NCI-H2107 treated with DMSO at 0.1 percent for 48 hours (cell line): Measurements from ENCODE around the gene LMBR1L.
A peak's percentile ranks its signal among the peaks of the same experiment; 100 is the strongest.
"Not testable (repeated sequence)": the region's sequence is repeated elsewhere in the genome, so short reads cannot be mapped to it uniquely, and the experiment has no call there.

Source experiments
- DNase-seq: peaks from one replicate; lab custom pipeline; 2025; ENCODE audit not compliant: unreplicated experiment; lab: John Stamatoyannopoulos, UW

The LMBR1L gene

GRCh38 chr12:49088150-49088931 is 22.3 kb downstream of the LMBR1L start:
- DNase-seq, result peak; percentile 94

- no peak for DNase-seq
Measured at GRCh38 chr12:49086116-49086515, 24.5 kb downstream of the LMBR1L start.

DNA sequence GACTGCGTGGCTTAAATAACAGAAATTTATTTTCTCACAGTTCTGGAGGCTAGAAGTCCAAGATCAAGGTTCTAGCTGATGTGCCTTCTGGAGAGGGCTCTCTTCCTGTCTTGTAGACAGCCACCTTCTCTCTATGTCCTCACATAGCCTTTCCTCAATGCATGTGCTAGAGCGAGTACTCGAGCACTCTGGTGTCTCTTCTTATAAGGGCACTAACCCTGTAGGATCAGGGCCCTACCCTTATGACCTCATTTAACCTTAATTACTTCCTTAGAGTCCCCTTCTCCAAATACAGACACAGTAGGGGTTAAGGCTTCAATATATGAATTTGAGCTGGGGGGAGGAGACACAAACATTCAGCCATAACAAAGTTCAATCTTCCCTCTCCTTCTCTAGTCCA is 26.2 kb downstream of the LMBR1L start:
- DNase-seq, result no peak

GRCh38 chr12:49079793-49080192 is 30.9 kb downstream of the LMBR1L start:
- DNase-seq, result no peak

DNA sequence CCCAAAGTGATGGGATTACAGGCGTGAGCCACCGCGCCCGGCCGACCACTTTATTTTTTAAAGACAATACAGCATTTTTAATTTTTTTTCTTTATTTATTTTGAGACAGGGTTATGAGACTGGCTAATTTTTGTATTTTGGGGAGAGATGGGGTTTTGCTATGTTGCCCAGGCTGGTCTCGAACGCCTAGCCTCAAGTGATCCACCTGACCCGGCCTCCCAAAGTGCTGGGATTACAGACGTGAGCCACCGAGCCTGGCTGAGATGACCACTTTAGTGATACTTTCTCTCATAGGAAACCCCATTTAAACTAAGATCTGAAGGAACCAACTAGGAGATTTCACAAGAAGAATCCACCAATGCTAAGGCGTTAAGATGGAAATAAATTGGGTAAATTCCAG is 39.7 kb downstream of the LMBR1L start:
- no peak for DNase-seq

GRCh38 chr12:49069507-49070346 is 40.9 kb downstream of the LMBR1L start, which contains the start of gene RHEBL1:
Gene RHEBL1, minus strand, starts transcription at chr12:49069979. Its CDS starts 194 bp downstream, at chr12:49069785.
- DNase-seq, result peak; percentile 97

GRCh38 chr12:49068879-49069506 is 41.7 kb downstream of the LMBR1L start:
- no peak for DNase-seq

GRCh38 chr12:49066120-49066519 is 44.5 kb downstream of the LMBR1L start:
- no peak for DNase-seq

- DNase-seq, result no peak
Measured at GRCh38 chr12:49064767-49065152, 45.9 kb downstream of the LMBR1L start.

DNA sequence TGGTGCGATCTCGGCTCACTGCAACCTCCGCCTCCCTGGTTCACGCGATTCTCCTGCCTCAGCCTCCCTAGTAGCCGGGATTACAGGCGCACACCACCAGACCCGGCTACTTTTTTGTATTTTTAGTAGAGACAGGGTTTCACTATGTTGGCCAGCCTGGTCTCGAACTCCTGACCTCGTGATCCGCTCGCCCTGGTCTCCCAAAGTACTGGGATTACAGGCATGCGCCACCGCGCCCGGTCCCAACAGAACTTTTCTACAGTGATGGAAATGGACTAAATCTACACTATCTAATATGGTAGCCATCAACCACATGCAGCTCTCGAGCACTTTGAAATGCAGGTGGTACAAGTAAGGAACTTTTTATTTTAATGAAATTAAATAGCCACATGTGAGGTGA is 48.7 kb downstream of the LMBR1L start:
- DNase-seq, result not testable (repeated sequence)

DNA sequence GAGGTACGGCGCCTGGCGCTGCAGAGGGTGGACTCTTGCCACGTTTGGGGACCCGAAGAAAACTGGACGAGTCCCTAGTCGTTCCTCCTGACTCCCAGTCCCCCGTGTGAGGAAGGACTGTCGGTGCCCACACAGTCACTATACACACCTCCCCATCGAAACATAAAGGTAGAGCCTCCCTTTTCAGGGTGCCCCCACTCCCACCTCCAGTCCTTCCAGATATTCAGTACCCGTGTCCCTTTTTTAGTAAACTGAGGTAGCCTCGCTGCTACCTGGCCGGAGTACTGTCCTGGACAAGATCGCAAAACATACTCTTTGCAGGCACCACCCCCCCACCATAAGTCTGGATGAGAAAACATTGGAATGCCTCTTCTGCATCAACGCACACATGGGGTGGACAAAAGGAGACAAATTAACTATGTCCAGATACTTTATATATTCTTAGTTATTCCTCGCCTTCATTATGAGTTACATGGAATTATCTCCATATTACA is 49.4 kb downstream of the LMBR1L start:
- DNase-seq, result no peak

DNA sequence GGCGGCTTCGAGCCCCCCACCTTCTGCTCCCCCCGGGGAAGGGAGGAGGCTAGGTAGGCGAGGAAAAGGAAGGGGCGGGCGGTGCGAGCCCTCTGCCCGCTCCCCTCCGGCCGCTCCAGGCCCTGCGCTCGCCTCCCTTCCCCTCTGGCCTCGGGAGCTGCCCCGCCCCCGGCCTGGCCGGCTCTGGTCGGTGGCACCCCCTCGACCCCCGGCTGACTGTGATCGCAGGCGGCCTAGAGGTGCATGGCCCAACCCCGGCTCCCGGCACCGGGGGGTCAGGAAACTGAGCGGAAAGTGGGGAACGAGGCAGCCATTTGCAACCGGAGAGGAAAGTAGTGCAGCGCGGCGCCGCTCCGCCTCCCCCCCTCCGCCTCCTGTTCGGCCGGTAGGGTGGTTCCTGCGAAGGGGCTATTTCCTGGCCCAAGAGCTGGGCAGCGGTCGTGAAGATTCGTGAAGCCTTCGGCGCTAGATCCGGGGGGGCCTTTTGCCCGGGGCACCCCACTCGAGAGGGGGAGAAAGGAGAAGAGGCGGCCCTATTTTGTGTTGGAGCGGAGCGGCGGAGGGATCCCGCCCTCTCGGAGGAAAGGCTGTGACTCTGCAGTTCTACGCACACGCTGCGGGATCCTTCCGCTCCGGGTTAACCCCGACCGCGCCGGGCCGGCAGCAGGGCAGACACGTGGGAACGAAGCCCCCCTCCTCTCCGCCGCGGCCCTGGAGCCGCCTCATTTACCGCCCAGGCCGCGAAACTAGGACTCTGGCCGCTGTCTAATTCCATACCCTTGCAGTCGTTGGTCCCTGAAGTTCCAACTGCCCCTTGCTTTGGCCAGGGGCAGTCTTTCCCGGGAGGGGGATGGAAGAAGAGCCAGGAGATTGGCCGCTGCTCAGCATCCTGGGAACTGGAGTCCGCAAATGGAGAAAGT is 50.1 kb downstream of the LMBR1L start, which contains the start of gene KMT2D:
TSS of gene KMT2D (minus strand) at position 558 of the 920 bp plus-strand sequence. CDS start 5,470 bp downstream, outside the sequence.
- peak; percentile 90 for DNase-seq

- DNase-seq, result no peak
Measured at GRCh38 chr12:49059299-49060171, 51.1 kb downstream of the LMBR1L start.

DNA sequence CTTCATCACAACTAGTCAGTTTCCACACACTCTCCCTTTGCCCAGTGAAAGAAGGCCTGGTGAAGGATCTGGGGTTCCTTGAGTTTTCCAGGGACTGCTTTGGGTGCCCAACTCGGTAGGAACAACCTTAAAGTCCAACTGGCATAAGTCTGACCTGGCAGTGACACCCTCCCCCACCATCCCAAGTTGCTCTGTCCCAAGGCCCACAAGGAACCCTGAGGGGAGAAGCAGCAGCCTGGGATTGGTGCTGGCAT is 51.7 kb downstream of the LMBR1L start:
- DNase-seq, result no peak

DNA sequence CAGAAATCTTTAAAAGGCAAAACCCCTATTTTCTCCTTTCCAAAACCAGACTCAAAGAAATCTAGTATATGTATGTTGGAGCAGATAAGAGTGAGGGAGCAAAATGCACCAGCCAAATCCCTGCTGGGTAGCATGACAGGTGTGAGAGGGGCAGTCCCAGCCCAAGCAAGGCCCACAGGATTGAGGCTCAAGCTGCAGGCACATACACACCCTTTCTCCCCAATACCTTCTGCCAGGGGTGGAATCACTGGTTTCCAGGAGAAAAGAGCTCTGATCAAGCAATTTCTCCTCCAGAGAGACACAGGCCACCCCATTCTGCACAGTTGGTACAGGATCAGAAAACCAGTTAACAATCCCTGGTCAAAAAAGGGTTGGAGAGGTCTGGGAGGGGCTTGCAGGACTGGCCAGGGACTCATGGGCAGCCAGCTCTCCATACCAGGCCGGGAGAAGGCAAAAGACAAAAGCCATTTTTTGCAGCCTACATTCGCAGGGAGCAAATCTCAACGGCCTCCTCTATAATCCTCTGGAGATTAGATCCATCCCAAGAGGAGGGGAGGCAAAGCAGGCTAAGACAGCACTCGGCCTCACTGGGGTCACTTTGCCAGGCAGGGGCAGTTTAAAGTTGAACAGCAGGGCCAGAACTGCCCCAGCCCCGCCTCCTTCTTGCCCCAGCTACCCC is 52.1 kb downstream of the LMBR1L start:
- DNase-seq, result no peak

DNA sequence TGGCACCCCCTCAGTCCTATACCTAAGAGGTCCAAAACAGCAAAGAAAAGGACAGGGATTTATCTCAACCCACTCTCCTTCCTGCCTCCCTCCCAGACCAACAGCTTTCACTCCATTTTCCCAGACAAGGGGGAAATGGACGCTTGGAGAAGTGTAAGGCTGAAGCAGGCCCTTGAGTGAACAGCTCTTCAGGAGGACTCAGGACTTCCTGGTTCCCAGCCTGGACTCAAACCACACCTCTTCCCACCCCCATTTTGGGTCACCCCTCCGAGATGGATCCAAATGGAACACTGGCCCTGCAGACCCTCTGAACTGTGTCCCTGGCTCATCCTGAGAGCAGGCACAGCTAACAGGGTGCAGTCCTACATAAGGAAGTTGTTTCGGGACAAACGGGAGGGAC is 52.8 kb downstream of the LMBR1L start:
- DNase-seq, result no peak

- DNase-seq, result peak; percentile 9
Measured at GRCh38 chr12:49055978-49056754, 54.5 kb downstream of the LMBR1L start.

DNA sequence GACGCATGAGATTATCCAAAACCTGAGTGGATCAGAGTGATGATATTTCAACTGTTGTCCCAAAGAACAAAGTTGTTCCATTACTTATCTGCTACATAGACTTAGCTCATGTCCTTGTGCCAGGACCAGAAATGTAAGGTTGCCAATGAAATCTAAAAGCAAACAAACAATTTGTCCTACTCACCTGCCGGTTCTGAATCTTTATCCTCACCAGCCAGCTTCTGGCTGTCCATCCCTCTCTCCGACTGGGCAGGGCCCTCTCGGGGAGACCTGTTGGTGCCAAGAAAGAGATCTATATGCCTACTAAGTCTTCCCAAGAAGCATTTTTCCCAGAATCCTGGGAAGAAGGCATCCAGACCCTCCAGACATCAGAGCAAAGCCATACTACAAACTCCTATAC is 55.6 kb downstream of the LMBR1L start:
- DNase-seq, result no peak
